Loucy (cell line): ENCODE results near the gene ZDHHC16.
"Not testable (repeated sequence)": the region's sequence is repeated elsewhere in the genome, so short reads cannot be mapped to it uniquely, and the experiment has no call there.

Experiments
- H2AFZ ChIP-seq: fragments of 200-600 bp; sonication (generic); 2 replicates; pipeline ENCODE4 v1.6.0; 2016; ENCODE audit warnings: antibody characterized with exemption, mild to moderate bottlenecking, low read length, moderate library complexity
- H3F3A ChIP-seq: fragments of 200-600 bp; 2 replicates; pipeline ENCODE4 v1.6.0; 2016; ENCODE audit warnings: antibody characterized with exemption, low read depth, mild to moderate bottlenecking
- H3K27me3 ChIP-seq: fragments of 200-600 bp; sonication (generic); 2 replicates; pipeline ENCODE4 v1.6.1; 2014; ENCODE audit warnings: low read length, mild to moderate bottlenecking; ENCODE audit not compliant: insufficient read depth, poor library complexity, severe bottlenecking
- H3K36me3 ChIP-seq: fragments of 200-600 bp; sonication (generic); 2 replicates; pipeline ENCODE4 v1.6.1; 2016; ENCODE audit warnings: low read length; ENCODE audit not compliant: insufficient read depth
- H3K4me1 ChIP-seq: fragments of 200-600 bp; sonication (generic); 2 replicates; pipeline ENCODE4 v1.5.1; 2014; ENCODE audit warnings: low read length, mild to moderate bottlenecking; ENCODE audit not compliant: insufficient read depth, poor library complexity, severe bottlenecking
- H3K4me2 ChIP-seq: fragments of 200-600 bp; sonication (generic); 2 replicates; pipeline ENCODE4 v1.6.0; 2014; ENCODE audit warnings: antibody characterized with exemption, low read length, low read depth, mild to moderate bottlenecking; ENCODE audit not compliant: poor library complexity, severe bottlenecking
- H3K4me3 ChIP-seq: fragments of 200-600 bp; sonication (generic); 2 replicates; pipeline ENCODE4 v1.5.1; 2014; ENCODE audit warnings: low read length, mild to moderate bottlenecking, mixed read lengths; ENCODE audit not compliant: poor library complexity, severe bottlenecking
- H3K79me2 ChIP-seq: fragments of 200-600 bp; sonication (generic); 2 replicates; pipeline ENCODE4 v1.6.1; 2014; ENCODE audit warnings: low read length; ENCODE audit not compliant: insufficient read depth
- H3K9ac ChIP-seq: fragments of 200-600 bp; sonication (generic); 2 replicates; pipeline ENCODE4 v1.6.0; 2014; ENCODE audit warnings: mild to moderate bottlenecking, low read depth, low read length, moderate library complexity; ENCODE audit not compliant: poor library complexity, severe bottlenecking
- H3K9me2 ChIP-seq: fragments of 200-600 bp; sonication (generic); replicated peaks from 2 replicates; pipeline ENCODE4 v1.6.1; 2016; ENCODE audit warnings: low read depth, low read length, mixed read lengths
- H3K9me3 ChIP-seq: fragments of 200-600 bp; sonication (generic); 2 replicates; pipeline ENCODE4 v1.6.1; 2014; ENCODE audit warnings: mild to moderate bottlenecking, antibody characterized with exemption, low read length, low read depth; ENCODE audit not compliant: insufficient read depth
- H4K20me1 ChIP-seq: fragments of 200-600 bp; sonication (generic); 2 replicates; pipeline ENCODE4 v1.6.0; 2014; ENCODE audit warnings: antibody characterized with exemption, low read length, mild to moderate bottlenecking; ENCODE audit not compliant: insufficient read depth, poor library complexity, severe bottlenecking
- CTCF ChIP-seq: fragments of 200-600 bp; sonication (generic); conservative IDR thresholded peaks from 2 replicates; pipeline ENCODE4 v1.5.1; 2014; ENCODE audit warnings: mild to moderate bottlenecking, antibody characterized with exemption, low read length
- EZH2phosphoT487 ChIP-seq: fragments of 200-600 bp; IDR thresholded peaks from 2 replicates; pipeline ENCODE4 v1.6.1; 2018; ENCODE audit warnings: antibody characterized with exemption, mild to moderate bottlenecking, moderate library complexity, borderline replicate concordance

ZDHHC16 gene

GRCh38 chr10:97411406-97411805 lies 34.6 kb upstream of the ZDHHC16 start:
- no peaks in the 10 kb centered on the region for H3F3A ChIP-seq
- no peak overlapping the region for H3K4me2 ChIP-seq

GRCh38 chr10:97412891-97413304 lies 33.1 kb upstream of the ZDHHC16 start:
- Histone ChIP-seq H2AFZ (no peak overlapping the region), H3K36me3 (no peaks in the 10 kb centered on the region), H3K9ac (no peak overlapping the region), H3K9me2 (no peaks in the 10 kb centered on the region), H3K4me3 (no peak overlapping the region), H3K4me1 (peaks cover 20% of the 10 kb centered on the region), H3K79me2 (no peaks in the 10 kb centered on the region), H4K20me1 (no peaks in the 10 kb centered on the region), H3K27me3 (no peaks in the 10 kb centered on the region), H3K4me2 (no peak overlapping the region), H3K9me3 (no peaks in the 10 kb centered on the region), H3F3A (no peaks in the 10 kb centered on the region)
- no peak for TF ChIP-seq CTCF
- no peak for TF ChIP-seq EZH2phosphoT487

More at GRCh38 chr10:97411406-97411805, 34.6 kb upstream of the ZDHHC16 start:
- H4K20me1 ChIP-seq, result no peaks in the 10 kb centered on the region
- no peak overlapping the region for H2AFZ ChIP-seq
- no peaks in the 10 kb centered on the region for H3K36me3 ChIP-seq
- H3K79me2 ChIP-seq, result no peaks in the 10 kb centered on the region
- H3K9ac ChIP-seq, result no peak overlapping the region
- no peaks in the 10 kb centered on the region for H3K9me3 ChIP-seq
- H3K9me2 ChIP-seq, result no peaks in the 10 kb centered on the region
- H3K27me3 ChIP-seq, result no peaks in the 10 kb centered on the region
- TF ChIP-seq CTCF, result no peak
- no peak for TF ChIP-seq EZH2phosphoT487
- H3K4me1 ChIP-seq, result peaks cover 17% of the 10 kb centered on the region
- H3K4me3 ChIP-seq, result no peak overlapping the region

- Histone ChIP-seq H3K27me3 (no peaks in the 10 kb centered on the region), H3K4me3 (no peak overlapping the region), H3K4me1 (peaks cover 20% of the 10 kb centered on the region), H3F3A (no peaks in the 10 kb centered on the region), H3K9me2 (no peaks in the 10 kb centered on the region), H3K4me2 (peak overlapping the region; percentile 6), H3K36me3 (no peaks in the 10 kb centered on the region), H2AFZ (no peak overlapping the region), H3K79me2 (no peaks in the 10 kb centered on the region), H4K20me1 (no peaks in the 10 kb centered on the region), H3K9me3 (no peaks in the 10 kb centered on the region), H3K9ac (no peak overlapping the region)
- TF ChIP-seq EZH2phosphoT487 (no peak), CTCF (no peak)
Observed at GRCh38 chr10:97416565-97416964, 29.4 kb upstream of the ZDHHC16 start.

- H3K27me3 ChIP-seq, H3K36me3 ChIP-seq, H3F3A ChIP-seq, H3K9me2 ChIP-seq, H3K9ac ChIP-seq, H3K4me3 ChIP-seq, H3K9me3 ChIP-seq, H2AFZ ChIP-seq, H3K4me2 ChIP-seq: not testable (repeated sequence)
- Histone ChIP-seq H4K20me1 (peaks cover 19% of the 10 kb centered on the region), H3K4me1 (peaks cover 11% of the 10 kb centered on the region), H3K79me2 (peaks cover 36% of the 10 kb centered on the region)
Observed at GRCh38 chr10:97423757-97424098, 22.2 kb upstream of the ZDHHC16 start.
